ENCODE measurements around the gene UGGT2.
"Not testable (repeated sequence)": the region's sequence is repeated elsewhere in the genome, so short reads cannot be mapped to it uniquely, and the experiment has no call there.

The UGGT2 gene

DNA sequence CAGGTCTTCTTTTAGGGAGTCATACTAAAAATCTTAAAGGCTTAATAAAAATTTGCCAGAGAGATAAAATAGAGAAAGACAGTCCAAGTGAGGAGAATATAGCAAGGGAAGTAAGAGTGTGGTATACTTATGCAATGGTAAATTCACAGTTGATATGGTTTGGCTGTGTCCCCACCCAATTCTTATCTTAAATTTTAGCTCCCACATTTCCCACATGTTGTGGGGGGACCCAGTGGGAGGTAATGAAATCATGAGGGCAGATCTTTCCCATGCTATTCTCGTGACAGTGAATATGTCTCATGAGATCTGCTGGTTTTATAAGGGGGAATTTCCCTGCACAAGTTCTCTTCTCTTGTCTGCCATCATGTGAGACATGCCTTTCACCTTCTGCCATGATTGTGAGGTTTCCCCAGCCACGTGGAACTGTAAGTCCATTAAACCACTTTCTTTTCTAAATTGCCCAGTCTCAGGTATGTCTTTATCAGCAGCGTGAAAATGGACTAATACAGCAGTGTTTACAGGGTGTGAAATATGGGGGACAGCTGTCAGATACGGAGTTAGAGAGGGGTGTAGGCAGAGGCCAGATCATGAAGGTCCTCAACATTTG, 115.4 kb downstream of the UGGT2 start:
- Histone ChIP-seq H3K9ac (ENCODE audit: low read length) (no peak overlapping the region), H3K4me2 (ENCODE audit: low read length) (no peak overlapping the region), H3F3A (ENCODE audit: insufficient read depth, low read length) (no peaks in the 10 kb centered on the region), H3K9me2 (ENCODE audit: low read depth, low read length) (no peaks in the 10 kb centered on the region), H3K27me3 (ENCODE audit: insufficient read depth, low read length) (no peaks in the 10 kb centered on the region), H3K4me3 (ENCODE audit: low read depth, low read length, poor library complexity, severe bottlenecking) (no peak overlapping the region), H3K4me1 (ENCODE audit: insufficient read depth, low read length, severe bottlenecking) (no peaks in the 10 kb centered on the region), H3K36me3 (ENCODE audit: insufficient read depth, low read length) (peaks cover 56% of the 10 kb centered on the region), H3K79me2 (ENCODE audit: insufficient read depth, low read length) (no peaks in the 10 kb centered on the region), H4K20me1 (ENCODE audit: insufficient read depth, low read length) (no peaks in the 10 kb centered on the region), H3K9me3 (ENCODE audit: low read length) (no peaks in the 10 kb centered on the region), H3K27ac (ENCODE audit: low read depth, low read length, poor library complexity, severe bottlenecking) (no peak overlapping the region), H2AFZ (ENCODE audit: low read length) (no peak overlapping the region)
- no peak for TF ChIP-seq EZH2 (IDR thresholded peaks at IDR 0.05; ENCODE audit: borderline replicate concordance, low read length)
- TF ChIP-seq, protein P1, sequence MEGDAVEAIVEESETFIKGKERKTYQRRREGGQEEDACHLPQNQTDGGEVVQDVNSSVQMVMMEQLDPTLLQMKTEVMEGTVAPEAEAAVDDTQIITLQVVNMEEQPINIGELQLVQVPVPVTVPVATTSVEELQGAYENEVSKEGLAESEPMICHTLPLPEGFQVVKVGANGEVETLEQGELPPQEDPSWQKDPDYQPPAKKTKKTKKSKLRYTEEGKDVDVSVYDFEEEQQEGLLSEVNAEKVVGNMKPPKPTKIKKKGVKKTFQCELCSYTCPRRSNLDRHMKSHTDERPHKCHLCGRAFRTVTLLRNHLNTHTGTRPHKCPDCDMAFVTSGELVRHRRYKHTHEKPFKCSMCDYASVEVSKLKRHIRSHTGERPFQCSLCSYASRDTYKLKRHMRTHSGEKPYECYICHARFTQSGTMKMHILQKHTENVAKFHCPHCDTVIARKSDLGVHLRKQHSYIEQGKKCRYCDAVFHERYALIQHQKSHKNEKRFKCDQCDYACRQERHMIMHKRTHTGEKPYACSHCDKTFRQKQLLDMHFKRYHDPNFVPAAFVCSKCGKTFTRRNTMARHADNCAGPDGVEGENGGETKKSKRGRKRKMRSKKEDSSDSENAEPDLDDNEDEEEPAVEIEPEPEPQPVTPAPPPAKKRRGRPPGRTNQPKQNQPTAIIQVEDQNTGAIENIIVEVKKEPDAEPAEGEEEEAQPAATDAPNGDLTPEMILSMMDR (IDR thresholded peaks at IDR 0.05; ENCODE audit: low read length): no peak

- Histone ChIP-seq H3K27me3 (ENCODE audit: insufficient read depth, low read length) (no peaks in the 10 kb centered on the region), H3K4me1 (ENCODE audit: insufficient read depth, low read length, severe bottlenecking) (no peaks in the 10 kb centered on the region), H3K9ac (ENCODE audit: low read length) (no peak overlapping the region), H3K27ac (ENCODE audit: low read depth, low read length, poor library complexity, severe bottlenecking) (no peak overlapping the region), H3K9me2 (ENCODE audit: low read depth, low read length) (no peaks in the 10 kb centered on the region), H2AFZ (ENCODE audit: low read length) (no peak overlapping the region), H3K36me3 (ENCODE audit: insufficient read depth, low read length) (peaks cover 25% of the 10 kb centered on the region), H4K20me1 (ENCODE audit: insufficient read depth, low read length) (no peaks in the 10 kb centered on the region), H3K4me2 (ENCODE audit: low read length) (no peak overlapping the region), H3K9me3 (ENCODE audit: low read length) (peaks cover 3% of the 10 kb centered on the region; the same call in 1 of the 2 replicates), H3F3A (ENCODE audit: insufficient read depth, low read length) (0 out of 2 replicates have a peak, but pooled peaks cover 3% of the 10 kb centered on the region), H3K79me2 (ENCODE audit: insufficient read depth, low read length) (no peaks in the 10 kb centered on the region), H3K4me3 (ENCODE audit: low read depth, low read length, poor library complexity, severe bottlenecking) (no peak overlapping the region)
- TF ChIP-seq EZH2 (IDR thresholded peaks at IDR 0.05; ENCODE audit: borderline replicate concordance, low read length): no peak
- TF ChIP-seq, protein P1 (IDR thresholded peaks at IDR 0.05; ENCODE audit: low read length): no peak
Measured at GRCh38 chr13:95931300-95932025, 121.7 kb downstream of the UGGT2 start.

DNA sequence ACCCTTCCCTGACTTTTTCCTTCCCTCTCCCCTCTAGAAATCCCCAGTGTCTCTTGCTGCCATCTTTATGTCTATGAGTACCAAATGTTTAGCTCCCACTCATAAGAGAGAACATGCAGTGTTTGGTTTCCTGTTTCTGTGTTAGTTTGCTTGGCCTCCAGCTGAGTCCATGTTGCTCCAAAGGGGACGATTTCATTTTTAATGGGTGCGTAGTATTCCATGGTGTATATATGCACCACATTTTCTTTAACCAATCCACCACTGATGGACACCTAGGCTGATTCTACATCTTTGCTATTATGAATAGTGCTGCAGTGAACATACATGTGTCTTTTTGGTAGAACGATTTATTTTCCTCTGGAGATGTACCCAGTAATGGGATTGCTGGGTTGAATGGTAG, 123.8 kb downstream of the UGGT2 start:
- Histone ChIP-seq H3K9me2 (ENCODE audit: low read depth, low read length) (no peaks in the 10 kb centered on the region), H3F3A (ENCODE audit: insufficient read depth, low read length) (0 out of 2 replicates have a peak, but pooled peaks cover 3% of the 10 kb centered on the region), H3K9me3 (ENCODE audit: low read length) (peaks cover 3% of the 10 kb centered on the region; the same call in 1 of the 2 replicates), H3K79me2 (ENCODE audit: insufficient read depth, low read length) (no peaks in the 10 kb centered on the region), H3K27me3 (ENCODE audit: insufficient read depth, low read length) (no peaks in the 10 kb centered on the region), H3K9ac (ENCODE audit: low read length) (no peak overlapping the region), H2AFZ (ENCODE audit: low read length) (no peak overlapping the region), H3K27ac (ENCODE audit: low read depth, low read length, poor library complexity, severe bottlenecking) (no peak overlapping the region), H3K4me3 (ENCODE audit: low read depth, low read length, poor library complexity, severe bottlenecking) (no peak overlapping the region), H3K36me3 (ENCODE audit: insufficient read depth, low read length) (peaks cover 10% of the 10 kb centered on the region), H3K4me2 (ENCODE audit: low read length) (no peak overlapping the region), H3K4me1 (ENCODE audit: insufficient read depth, low read length, severe bottlenecking) (no peaks in the 10 kb centered on the region), H4K20me1 (ENCODE audit: insufficient read depth, low read length) (no peaks in the 10 kb centered on the region)
- TF ChIP-seq, protein P1 (IDR thresholded peaks at IDR 0.05; ENCODE audit: low read length): no peak
- TF ChIP-seq EZH2 (IDR thresholded peaks at IDR 0.05; ENCODE audit: borderline replicate concordance, low read length): no peak

DNA sequence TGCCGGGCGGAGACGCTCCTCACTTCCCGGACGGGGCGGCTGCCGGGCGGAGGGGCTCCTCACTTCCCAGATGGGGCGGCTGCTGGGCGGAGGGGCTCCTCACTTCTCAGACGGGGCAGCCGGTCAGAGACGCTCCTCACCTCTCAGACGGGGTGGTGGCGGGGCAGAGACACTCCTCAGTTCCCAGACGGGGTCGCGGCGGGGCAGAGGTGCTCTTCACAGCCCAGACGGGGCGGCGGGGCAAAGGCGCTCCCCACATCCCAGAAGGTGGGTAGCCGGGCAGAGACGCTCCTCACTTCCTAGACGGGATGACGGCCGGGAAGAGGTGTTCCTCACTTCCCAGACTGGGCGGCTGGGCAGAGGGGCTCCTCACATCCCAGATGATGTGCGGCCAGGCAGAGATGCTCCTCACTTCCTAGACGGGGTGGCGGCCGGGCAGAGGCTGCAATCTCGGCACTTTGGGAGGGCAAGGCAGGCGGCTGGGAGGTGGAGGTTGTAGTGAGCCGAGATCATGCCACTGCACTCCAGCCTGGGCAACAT, 124.8 kb downstream of the UGGT2 start:
- not testable (repeated sequence) for H4K20me1 ChIP-seq (ENCODE audit: insufficient read depth, low read length); H3F3A ChIP-seq (ENCODE audit: insufficient read depth, low read length); H3K27ac ChIP-seq (ENCODE audit: low read depth, low read length, poor library complexity, severe bottlenecking); H3K27me3 ChIP-seq (ENCODE audit: insufficient read depth, low read length); H3K4me1 ChIP-seq (ENCODE audit: insufficient read depth, low read length, severe bottlenecking); H3K79me2 ChIP-seq (ENCODE audit: insufficient read depth, low read length); H2AFZ ChIP-seq (ENCODE audit: low read length); H3K4me3 ChIP-seq (ENCODE audit: low read depth, low read length, poor library complexity, severe bottlenecking); H3K9me3 ChIP-seq (ENCODE audit: low read length); H3K4me2 ChIP-seq (ENCODE audit: low read length); H3K9me2 ChIP-seq (ENCODE audit: low read depth, low read length); H3K9ac ChIP-seq (ENCODE audit: low read length); H3K36me3 ChIP-seq (ENCODE audit: insufficient read depth, low read length)

All from OCI-LY1 (cell line).